ENCODE results near the gene SYT13. TPM values are rescaled to one million over a fixed set of nuclear protein-coding genes. Genes with fewer than 3 reads are reported as not detected.

Gene SYT13
- total RNA-seq, 6 experiments from 2014 or later = 0.12 to 0.63 (median 0.44) TPM; not detected in 1

DNA sequence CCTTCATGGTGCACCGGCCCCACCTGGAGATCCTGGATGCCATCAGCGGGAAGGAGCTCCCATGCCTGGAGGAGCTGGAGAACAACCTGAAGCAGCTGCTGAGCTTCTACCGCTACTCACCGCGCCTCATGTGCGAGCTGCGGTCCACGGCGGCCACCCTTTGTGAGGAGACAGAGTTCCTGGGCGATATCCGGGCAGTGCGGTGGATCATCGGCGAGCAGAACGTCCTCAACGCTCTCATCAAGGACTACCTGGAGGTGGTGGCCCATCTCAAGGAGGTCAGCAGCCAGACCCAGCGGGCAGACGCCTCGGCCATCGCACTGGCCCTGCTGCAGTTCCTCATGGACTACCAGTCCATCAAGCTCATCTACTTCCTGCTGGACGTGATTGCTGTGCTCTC is 59.2 kb downstream of the SYT13 start:
- Histone ChIP-seq H3K36me3 (no peaks in the 10 kb centered on the region), H3K4me1 (no peaks in the 10 kb centered on the region), H3K27me3 (no peaks in the 10 kb centered on the region), H3K9me3 (no peaks in the 10 kb centered on the region), H3K27ac (no peak overlapping the region), H3K4me3 (no peak overlapping the region)
- ATAC-seq (no peak), DNase-seq (no peak)
- no peak for TF ChIP-seq POLR2A (IDR thresholded peaks at IDR 0.05)
- WGBS (ENCODE audit: insufficient coverage, low coverage, low lambda C conversion rate, missing lambda C conversion rate) = no CpG with 5 or more reads among the region's 21 CpGs
- intact Hi-C loops (cut with DNase I) = no loop called here

DNA sequence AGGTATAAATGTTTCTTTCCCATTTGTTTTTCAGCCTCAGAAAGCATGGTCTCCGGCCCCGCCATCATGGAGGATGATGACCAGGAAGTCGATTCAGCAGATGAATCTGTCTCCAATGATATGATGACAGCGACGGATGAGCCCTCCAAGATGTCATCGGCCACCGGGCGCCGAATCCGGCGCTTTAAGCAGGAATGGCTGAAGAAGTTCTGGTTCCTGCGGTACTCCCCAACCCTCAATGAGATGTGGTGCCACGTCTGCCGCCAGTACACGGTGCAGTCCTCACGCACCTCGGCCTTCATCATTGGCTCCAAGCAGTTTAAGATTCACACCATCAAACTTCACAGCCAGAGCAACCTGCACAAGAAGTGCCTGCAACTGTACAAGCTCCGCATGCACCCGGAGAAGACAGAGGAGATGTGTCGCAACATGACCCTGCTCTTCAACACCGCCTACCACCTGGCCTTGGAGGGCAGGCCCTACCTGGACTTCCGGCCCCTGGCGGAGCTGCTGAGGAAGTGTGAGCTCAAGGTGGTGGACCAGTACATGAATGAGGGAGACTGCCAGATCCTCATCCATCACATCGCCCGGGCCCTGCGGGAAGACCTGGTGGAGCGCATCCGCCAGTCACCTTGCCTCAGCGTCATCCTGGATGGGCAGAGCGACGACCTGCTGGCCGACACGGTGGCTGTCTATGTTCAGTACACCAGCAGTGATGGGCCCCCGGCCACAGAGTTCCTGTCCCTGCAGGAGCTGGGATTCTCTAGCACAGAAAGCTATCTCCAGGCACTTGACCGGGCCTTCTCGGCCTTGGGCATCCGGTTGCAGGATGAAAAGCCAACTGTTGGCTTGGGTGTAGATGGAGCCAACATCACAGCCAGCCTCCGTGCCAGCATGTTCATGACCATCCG is 59.9 kb downstream of the SYT13 start:
- H3K4me3 ChIP-seq = no peak overlapping the region
- TF ChIP-seq POLR2A (IDR thresholded peaks at IDR 0.05) = no peak
- TF ChIP-seq, protein P1, sequence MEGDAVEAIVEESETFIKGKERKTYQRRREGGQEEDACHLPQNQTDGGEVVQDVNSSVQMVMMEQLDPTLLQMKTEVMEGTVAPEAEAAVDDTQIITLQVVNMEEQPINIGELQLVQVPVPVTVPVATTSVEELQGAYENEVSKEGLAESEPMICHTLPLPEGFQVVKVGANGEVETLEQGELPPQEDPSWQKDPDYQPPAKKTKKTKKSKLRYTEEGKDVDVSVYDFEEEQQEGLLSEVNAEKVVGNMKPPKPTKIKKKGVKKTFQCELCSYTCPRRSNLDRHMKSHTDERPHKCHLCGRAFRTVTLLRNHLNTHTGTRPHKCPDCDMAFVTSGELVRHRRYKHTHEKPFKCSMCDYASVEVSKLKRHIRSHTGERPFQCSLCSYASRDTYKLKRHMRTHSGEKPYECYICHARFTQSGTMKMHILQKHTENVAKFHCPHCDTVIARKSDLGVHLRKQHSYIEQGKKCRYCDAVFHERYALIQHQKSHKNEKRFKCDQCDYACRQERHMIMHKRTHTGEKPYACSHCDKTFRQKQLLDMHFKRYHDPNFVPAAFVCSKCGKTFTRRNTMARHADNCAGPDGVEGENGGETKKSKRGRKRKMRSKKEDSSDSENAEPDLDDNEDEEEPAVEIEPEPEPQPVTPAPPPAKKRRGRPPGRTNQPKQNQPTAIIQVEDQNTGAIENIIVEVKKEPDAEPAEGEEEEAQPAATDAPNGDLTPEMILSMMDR (IDR thresholded peaks at IDR 0.05) = no peak
- ATAC-seq = no peak
- no peak overlapping the region for H3K27ac ChIP-seq
- WGBS (ENCODE audit: insufficient coverage, low coverage, low lambda C conversion rate, missing lambda C conversion rate) = 96% methylated on average over 5 of the region's 39 CpGs
- no peaks in the 10 kb centered on the region for H3K36me3 ChIP-seq
- H3K27me3 ChIP-seq = no peaks in the 10 kb centered on the region
- intact Hi-C loops (cut with DNase I) = no loop called here
- no peak for DNase-seq
- no peaks in the 10 kb centered on the region for H3K4me1 ChIP-seq
- H3K9me3 ChIP-seq = no peaks in the 10 kb centered on the region

DNA sequence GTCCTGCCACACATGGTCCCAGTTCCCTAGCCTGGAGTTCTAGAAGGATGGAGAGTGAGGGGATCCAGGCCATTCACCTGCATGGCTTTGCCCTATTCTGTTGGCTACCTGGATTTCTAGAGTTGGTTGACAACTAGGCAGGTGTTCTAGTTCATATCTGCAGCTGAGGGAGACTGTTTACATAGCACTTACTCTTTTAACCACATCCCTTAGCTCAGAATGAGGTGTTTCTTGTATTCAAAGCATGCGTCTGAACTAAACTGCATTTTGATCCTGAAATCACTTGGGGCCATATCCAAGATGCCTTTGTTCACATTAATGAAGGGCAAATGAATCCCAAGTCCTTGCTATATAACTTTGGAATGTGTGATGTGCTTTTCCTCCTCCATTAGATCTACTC is 60.9 kb downstream of the SYT13 start:
- Histone ChIP-seq H3K4me3 (no peak overlapping the region), H3K27me3 (no peaks in the 10 kb centered on the region), H3K9me3 (no peaks in the 10 kb centered on the region), H3K27ac (no peak overlapping the region), H3K4me1 (no peaks in the 10 kb centered on the region), H3K36me3 (no peaks in the 10 kb centered on the region)
- no peak for TF ChIP-seq POLR2A (IDR thresholded peaks at IDR 0.05)
- TF ChIP-seq, protein P1 (IDR thresholded peaks at IDR 0.05) = no peak
- no CpG with 5 or more reads among the region's 1 CpG for WGBS (ENCODE audit: insufficient coverage, low coverage, low lambda C conversion rate, missing lambda C conversion rate)
- intact Hi-C loops (cut with DNase I) = no loop called here
- ATAC-seq (no peak), DNase-seq (no peak)

DNA sequence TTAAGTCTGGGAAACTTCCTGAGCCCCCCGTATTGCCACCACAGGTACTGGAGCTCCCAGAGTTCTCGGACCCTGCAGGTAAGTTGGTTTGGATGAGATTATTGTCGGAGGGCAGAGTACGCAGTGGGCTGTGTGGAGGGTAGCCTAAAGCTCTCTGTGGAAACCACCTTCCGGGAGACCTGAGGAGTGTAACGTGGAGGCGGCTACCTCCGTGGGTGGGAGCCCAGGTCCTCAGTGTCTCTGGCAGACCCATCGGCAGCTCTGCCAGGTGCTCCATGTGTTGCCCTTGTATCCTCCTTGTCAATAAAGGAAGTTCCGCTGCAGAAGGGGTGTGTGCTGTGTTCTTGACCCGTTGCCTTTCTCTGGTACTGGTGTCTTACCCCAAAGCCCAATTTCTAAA is 61.4 kb downstream of the SYT13 start:
- intact Hi-C loops (cut with DNase I) = no loop called here
- WGBS (ENCODE audit: insufficient coverage, low coverage, low lambda C conversion rate, missing lambda C conversion rate) = 60% methylated on average over 2 of the region's 11 CpGs

DNA sequence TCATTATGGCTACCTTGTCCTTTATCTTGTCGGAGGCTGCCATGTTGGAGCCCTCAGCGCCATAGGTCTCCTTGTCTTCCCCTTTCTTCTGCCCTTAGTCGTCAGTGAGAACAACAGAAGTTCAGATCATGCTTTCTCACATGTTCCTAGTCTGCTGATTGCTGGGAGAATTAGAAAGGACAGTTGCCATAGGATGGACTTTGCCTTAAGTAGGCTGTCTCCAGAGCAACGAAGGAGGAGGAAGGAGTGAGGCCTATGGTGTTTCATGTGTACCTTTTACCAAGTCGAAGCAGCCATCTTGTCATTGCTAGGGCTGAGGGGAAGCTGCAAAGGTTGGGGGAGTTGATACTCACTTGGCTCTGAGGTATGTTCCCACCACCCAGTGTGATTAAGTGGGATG is 62.6 kb downstream of the SYT13 start:
- H3K27me3 ChIP-seq = no peaks in the 10 kb centered on the region
- no peaks in the 10 kb centered on the region for H3K36me3 ChIP-seq
- 82% methylated on average over 4 of the region's 5 CpGs for WGBS (ENCODE audit: insufficient coverage, low coverage, low lambda C conversion rate, missing lambda C conversion rate)
- no peak overlapping the region for H3K27ac ChIP-seq
- DNase-seq = no peak
- no peak overlapping the region for H3K4me3 ChIP-seq
- no peaks in the 10 kb centered on the region for H3K4me1 ChIP-seq
- no peaks in the 10 kb centered on the region for H3K9me3 ChIP-seq
- no peak for ATAC-seq
- no peak for TF ChIP-seq POLR2A (IDR thresholded peaks at IDR 0.05)
- TF ChIP-seq, protein P1 (IDR thresholded peaks at IDR 0.05) = no peak
- intact Hi-C loops (cut with DNase I) = no loop called here

More for the DNA sequence above, 61.4 kb downstream of the SYT13 start:
- no peaks in the 10 kb centered on the region for H3K36me3 ChIP-seq
- H3K4me3 ChIP-seq = no peak overlapping the region
- H3K27ac ChIP-seq = no peak overlapping the region
- DNase-seq = no peak
- ATAC-seq = peak in 1 of 4 donors; percentile 14
- no peaks in the 10 kb centered on the region for H3K9me3 ChIP-seq
- TF ChIP-seq, protein P1 (IDR thresholded peaks at IDR 0.05) = no peak
- no peak for TF ChIP-seq POLR2A (IDR thresholded peaks at IDR 0.05)
- H3K4me1 ChIP-seq = no peaks in the 10 kb centered on the region
- no peaks in the 10 kb centered on the region for H3K27me3 ChIP-seq
